ENCODE results near the gene MPZL2. TPM values are rescaled to one million over a fixed set of nuclear protein-coding genes. Genes with fewer than 3 reads are reported as not detected.
A peak's percentile ranks its signal among the peaks of the same experiment; 100 is the strongest.

Gene MPZL2
- total RNA-seq, 1 donor from 2014 or later: 0.95 TPM

GRCh38 chr11:118212781-118213191, 51.3 kb downstream of the MPZL2 start:
- Histone ChIP-seq H3K4me3 (ENCODE audit: insufficient read depth, low read depth, low read length) (no peak overlapping the region), H3K9me3 (ENCODE audit: insufficient read depth, low read depth, low read length) (no peaks in the 10 kb centered on the region), H3K4me2 (ENCODE audit: low read length) (no peak overlapping the region), H4K20me1 (ENCODE audit: insufficient read depth, low read length) (no peaks in the 10 kb centered on the region), H3K36me3 (ENCODE audit: insufficient read depth, low read length) (no peaks in the 10 kb centered on the region), H2AFZ (ENCODE audit: low read depth, low read length) (no peak overlapping the region), H3K79me2 (ENCODE audit: insufficient read depth, low read length) (no peaks in the 10 kb centered on the region), H3K27ac (ENCODE audit: low read depth, low read length) (no peak overlapping the region), H3K9ac (ENCODE audit: low read length) (no peak overlapping the region), H3K27me3 (ENCODE audit: insufficient read depth, low read length) (peaks cover 42% of the 10 kb centered on the region), H3K4me1 (ENCODE audit: insufficient read depth, low read length) (no peaks in the 10 kb centered on the region)
- H3K4me3 Mint-ChIP-seq (ENCODE audit: unreplicated experiment): no peak overlapping the region
- TF ChIP-seq CTCF (IDR thresholded peaks at IDR 0.05; ENCODE audit: insufficient read depth, low read depth, low read length): no peak
- no peak for TF ChIP-seq EZH2 (IDR thresholded peaks at IDR 0.05; ENCODE audit: insufficient read depth, low read length)
- no peaks in the 10 kb centered on the region for H3K36me3 Mint-ChIP-seq (ENCODE audit: low read depth, unreplicated experiment)
- FAIRE-seq: no peak
- peaks cover 21% of the 10 kb centered on the region for H3K27me3 Mint-ChIP-seq (ENCODE audit: low read depth, unreplicated experiment)
- peaks cover 3% of the 10 kb centered on the region for H3K4me1 Mint-ChIP-seq (ENCODE audit: low read depth, unreplicated experiment)
- H3K9me3 Mint-ChIP-seq (ENCODE audit: unreplicated experiment): no peaks in the 10 kb centered on the region
- DNase-seq (ENCODE audit: low read depth): no peak
- no peak overlapping the region for H3K27ac Mint-ChIP-seq (ENCODE audit: unreplicated experiment)

GRCh38 chr11:118212131-118212725, 51.9 kb downstream of the MPZL2 start:
- H3K27ac Mint-ChIP-seq (ENCODE audit: unreplicated experiment): no peak overlapping the region
- peaks cover 21% of the 10 kb centered on the region for H3K27me3 Mint-ChIP-seq (ENCODE audit: low read depth, unreplicated experiment)
- no peaks in the 10 kb centered on the region for H3K9me3 Mint-ChIP-seq (ENCODE audit: unreplicated experiment)
- Histone ChIP-seq H2AFZ (ENCODE audit: low read depth, low read length) (no peak overlapping the region), H3K27ac (ENCODE audit: low read depth, low read length) (no peak overlapping the region), H3K4me1 (ENCODE audit: insufficient read depth, low read length) (no peaks in the 10 kb centered on the region), H3K9ac (ENCODE audit: low read length) (no peak overlapping the region), H3K4me2 (ENCODE audit: low read length) (no peak overlapping the region), H3K9me3 (ENCODE audit: insufficient read depth, low read depth, low read length) (no peaks in the 10 kb centered on the region), H3K4me3 (ENCODE audit: insufficient read depth, low read depth, low read length) (no peak overlapping the region), H4K20me1 (ENCODE audit: insufficient read depth, low read length) (no peaks in the 10 kb centered on the region), H3K27me3 (ENCODE audit: insufficient read depth, low read length) (peaks cover 42% of the 10 kb centered on the region), H3K79me2 (ENCODE audit: insufficient read depth, low read length) (no peaks in the 10 kb centered on the region), H3K36me3 (ENCODE audit: insufficient read depth, low read length) (no peaks in the 10 kb centered on the region)
- DNase-seq (ENCODE audit: low read depth) (no peak), FAIRE-seq (no peak)
- no peaks in the 10 kb centered on the region for H3K36me3 Mint-ChIP-seq (ENCODE audit: low read depth, unreplicated experiment)
- peaks cover 3% of the 10 kb centered on the region for H3K4me1 Mint-ChIP-seq (ENCODE audit: low read depth, unreplicated experiment)
- H3K4me3 Mint-ChIP-seq (ENCODE audit: unreplicated experiment): no peak overlapping the region
- no peak for TF ChIP-seq EZH2 (IDR thresholded peaks at IDR 0.05; ENCODE audit: insufficient read depth, low read length)
- TF ChIP-seq CTCF (IDR thresholded peaks at IDR 0.05; ENCODE audit: insufficient read depth, low read depth, low read length): no peak

GRCh38 chr11:118211006-118211405, 53.1 kb downstream of the MPZL2 start:
- no peak overlapping the region for H3K4me3 ChIP-seq (ENCODE audit: insufficient read depth, low read depth, low read length)
- Mint-ChIP-seq H3K4me3 (ENCODE audit: unreplicated experiment) (no peak overlapping the region), H3K27me3 (ENCODE audit: low read depth, unreplicated experiment) (peaks cover 19% of the 10 kb centered on the region), H3K4me1 (ENCODE audit: low read depth, unreplicated experiment) (peaks cover 3% of the 10 kb centered on the region), H3K36me3 (ENCODE audit: low read depth, unreplicated experiment) (no peaks in the 10 kb centered on the region), H3K27ac (ENCODE audit: unreplicated experiment) (no peak overlapping the region), H3K9me3 (ENCODE audit: unreplicated experiment) (no peaks in the 10 kb centered on the region)
- H3K36me3 ChIP-seq (ENCODE audit: insufficient read depth, low read length): no peaks in the 10 kb centered on the region
- no peaks in the 10 kb centered on the region for H3K79me2 ChIP-seq (ENCODE audit: insufficient read depth, low read length)
- H3K9ac ChIP-seq (ENCODE audit: low read length): no peak overlapping the region
- H4K20me1 ChIP-seq (ENCODE audit: insufficient read depth, low read length): no peaks in the 10 kb centered on the region
- peaks cover 41% of the 10 kb centered on the region for H3K27me3 ChIP-seq (ENCODE audit: insufficient read depth, low read length)
- H2AFZ ChIP-seq (ENCODE audit: low read depth, low read length): no peak overlapping the region
- H3K4me2 ChIP-seq (ENCODE audit: low read length): no peak overlapping the region
- DNase-seq (ENCODE audit: low read depth) (peak; percentile 12), FAIRE-seq (no peak)
- TF ChIP-seq EZH2 (IDR thresholded peaks at IDR 0.05; ENCODE audit: insufficient read depth, low read length) (no peak), CTCF (IDR thresholded peaks at IDR 0.05; ENCODE audit: insufficient read depth, low read depth, low read length) (no peak)
- no peak overlapping the region for H3K27ac ChIP-seq (ENCODE audit: low read depth, low read length)
- no peaks in the 10 kb centered on the region for H3K9me3 ChIP-seq (ENCODE audit: insufficient read depth, low read depth, low read length)
- no peaks in the 10 kb centered on the region for H3K4me1 ChIP-seq (ENCODE audit: insufficient read depth, low read length)
